Measurements from ENCODE around the gene PGR. TPM values are rescaled to one million over a fixed set of nuclear protein-coding genes. Genes with fewer than 3 reads are reported as not detected.

Gene PGR
- total and polyA plus RNA-seq, 2 donors from 2014 or later = 0.60 to 1.3 TPM

- Histone ChIP-seq H3K4me3 (ENCODE audit: low read length in 3 of 3) (no peak overlapping the region), H3K27me3 (ENCODE audit: control insufficient read depth, insufficient read depth, low read length) (no peaks in the 10 kb centered on the region), H3K9ac (ENCODE audit: low read length in 3 of 3) (no peak overlapping the region), H3K27ac (ENCODE audit: low read depth in 2 of 2, low read length in 2 of 2) (no peak overlapping the region), H3K36me3 (ENCODE audit: control insufficient read depth in 2 of 3, insufficient read depth in 3 of 3, low read length in 3 of 3) (no peaks in the 10 kb centered on the region), H3K9me3 (ENCODE audit: control insufficient read depth in 2 of 3, insufficient read depth in 1 of 3, low read length in 3 of 3) (no peaks in the 10 kb centered on the region), H3K4me1 (ENCODE audit: control insufficient read depth in 2 of 3, insufficient read depth in 2 of 3, low read depth in 1 of 3, low read length in 3 of 3) (no peaks in the 10 kb centered on the region)
- no peak for TF ChIP-seq CTCF (IDR thresholded peaks at IDR 0.05; ENCODE audit: borderline replicate concordance, extremely low read depth, insufficient read depth)
- FAIRE-seq (no peak), DNase-seq (no peak)
- intact Hi-C loops (cut with DNase I) = no loop called here
Observed at GRCh38 chr11:101059331-101059730, 70.3 kb downstream of the PGR start.

DNA sequence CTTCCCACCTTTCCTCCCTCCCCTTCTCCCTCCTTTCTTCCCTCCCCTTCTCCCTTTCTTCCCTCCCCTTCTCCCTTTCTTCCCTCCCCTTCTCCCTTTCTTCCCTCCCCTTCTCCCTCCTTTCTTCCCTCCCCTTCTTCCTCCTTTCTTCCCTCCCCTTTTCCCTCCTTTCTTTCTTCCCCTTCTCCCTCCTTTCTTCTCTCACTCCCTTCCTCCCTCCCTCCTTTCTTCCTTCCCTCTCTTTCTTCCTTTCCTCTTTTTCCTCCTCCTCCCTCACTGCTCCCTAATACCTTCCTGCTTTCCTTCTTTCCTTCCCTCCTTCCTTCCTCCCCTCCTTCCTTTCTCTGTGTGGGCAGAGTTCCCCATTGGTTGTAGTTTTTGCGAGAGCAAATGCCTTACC lies 76.1 kb downstream of the PGR start:
- no peak overlapping the region for H3K27ac ChIP-seq (ENCODE audit: low read depth in 2 of 2, low read length in 2 of 2)
- intact Hi-C loops (cut with DNase I) = no loop called here
- no peaks in the 10 kb centered on the region for H3K27me3 ChIP-seq (ENCODE audit: control insufficient read depth, insufficient read depth, low read length)
- H3K36me3 ChIP-seq (ENCODE audit: control insufficient read depth in 2 of 3, insufficient read depth in 3 of 3, low read length in 3 of 3) = no peaks in the 10 kb centered on the region
- no peak for FAIRE-seq
- no peak for TF ChIP-seq CTCF (IDR thresholded peaks at IDR 0.05; ENCODE audit: borderline replicate concordance, extremely low read depth, insufficient read depth)
- H3K9ac ChIP-seq (ENCODE audit: low read length in 3 of 3) = no peak overlapping the region
- no peak overlapping the region for H3K4me3 ChIP-seq (ENCODE audit: low read length in 3 of 3)
- no peak for DNase-seq
- H3K4me1 ChIP-seq (ENCODE audit: control insufficient read depth in 2 of 3, insufficient read depth in 2 of 3, low read depth in 1 of 3, low read length in 3 of 3) = no peaks in the 10 kb centered on the region
- no peaks in the 10 kb centered on the region for H3K9me3 ChIP-seq (ENCODE audit: control insufficient read depth in 2 of 3, insufficient read depth in 1 of 3, low read length in 3 of 3)

DNA sequence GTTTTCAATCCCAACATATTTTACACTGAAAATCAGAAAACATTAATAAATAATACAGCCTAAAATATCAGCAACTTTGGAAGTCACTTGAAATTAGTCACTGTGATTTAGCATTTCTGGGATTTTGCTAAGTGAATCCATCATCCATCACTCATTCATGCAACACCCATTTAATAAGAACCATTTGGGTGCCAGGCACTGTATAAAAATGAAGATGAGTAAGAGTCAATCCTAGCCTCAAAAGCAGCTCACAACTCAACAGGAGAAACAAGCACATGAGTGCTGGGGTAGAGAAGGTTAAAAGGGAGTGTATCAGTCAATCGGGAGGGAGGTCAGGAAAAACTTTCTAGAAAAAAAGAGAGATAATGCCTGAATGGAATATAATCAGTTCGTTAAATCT lies 77.9 kb downstream of the PGR start:
- no peak overlapping the region for H3K9ac ChIP-seq (ENCODE audit: low read length in 3 of 3)
- H3K27me3 ChIP-seq (ENCODE audit: control insufficient read depth, insufficient read depth, low read length) = no peaks in the 10 kb centered on the region
- no peak for TF ChIP-seq CTCF (IDR thresholded peaks at IDR 0.05; ENCODE audit: borderline replicate concordance, extremely low read depth, insufficient read depth)
- intact Hi-C loops (cut with DNase I) = no loop called here
- no peaks in the 10 kb centered on the region for H3K4me1 ChIP-seq (ENCODE audit: control insufficient read depth in 2 of 3, insufficient read depth in 2 of 3, low read depth in 1 of 3, low read length in 3 of 3)
- H3K4me3 ChIP-seq (ENCODE audit: low read length in 3 of 3) = no peak overlapping the region
- FAIRE-seq (no peak), DNase-seq (no peak)
- no peak overlapping the region for H3K27ac ChIP-seq (ENCODE audit: low read depth in 2 of 2, low read length in 2 of 2)
- no peaks in the 10 kb centered on the region for H3K9me3 ChIP-seq (ENCODE audit: control insufficient read depth in 2 of 3, insufficient read depth in 1 of 3, low read length in 3 of 3)
- no peaks in the 10 kb centered on the region for H3K36me3 ChIP-seq (ENCODE audit: control insufficient read depth in 2 of 3, insufficient read depth in 3 of 3, low read length in 3 of 3)

DNA sequence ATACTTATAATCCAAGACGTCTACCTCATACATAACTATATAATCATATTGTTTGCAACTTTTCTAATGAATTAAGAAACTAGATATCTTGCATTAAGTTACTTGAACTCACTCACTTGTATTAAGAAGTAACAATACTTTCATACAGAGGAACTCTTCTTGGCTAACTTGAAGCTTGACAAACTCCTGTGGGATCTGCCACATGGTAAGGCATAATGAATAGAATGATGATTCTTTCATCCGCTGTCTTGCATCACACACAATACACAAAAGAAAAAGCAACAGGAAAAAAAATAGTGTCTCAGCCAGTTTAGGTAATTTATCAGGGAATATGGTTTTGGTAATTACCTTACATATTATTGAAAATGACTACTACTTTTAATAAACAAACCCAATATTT lies 79.8 kb downstream of the PGR start:
- H3K9ac ChIP-seq (ENCODE audit: low read length in 3 of 3) = no peak overlapping the region
- H3K4me3 ChIP-seq (ENCODE audit: low read length in 3 of 3) = no peak overlapping the region
- H3K36me3 ChIP-seq (ENCODE audit: control insufficient read depth in 2 of 3, insufficient read depth in 3 of 3, low read length in 3 of 3) = no peaks in the 10 kb centered on the region
- no peak for FAIRE-seq
- intact Hi-C loops (cut with DNase I) = no loop called here
- H3K9me3 ChIP-seq (ENCODE audit: control insufficient read depth in 2 of 3, insufficient read depth in 1 of 3, low read length in 3 of 3) = no peaks in the 10 kb centered on the region
- no peaks in the 10 kb centered on the region for H3K4me1 ChIP-seq (ENCODE audit: control insufficient read depth in 2 of 3, insufficient read depth in 2 of 3, low read depth in 1 of 3, low read length in 3 of 3)
- H3K27me3 ChIP-seq (ENCODE audit: control insufficient read depth, insufficient read depth, low read length) = no peaks in the 10 kb centered on the region
- no peak overlapping the region for H3K27ac ChIP-seq (ENCODE audit: low read depth in 2 of 2, low read length in 2 of 2)
- no peak for DNase-seq
- TF ChIP-seq CTCF (IDR thresholded peaks at IDR 0.05; ENCODE audit: borderline replicate concordance, extremely low read depth, insufficient read depth) = no peak

Measured in kidney (tissue), 14 donors.